Measurements from ENCODE around the gene KRT80. TPM values are rescaled to one million over a fixed set of nuclear protein-coding genes. Genes with fewer than 3 reads are reported as not detected.

KRT80 gene
- total and polyA plus RNA-seq, 2 of the 13 experiments (the other 11 are each of a cell fraction or from before 2014, with no cell fraction given), result 0.27 to 0.53 TPM

DNA sequence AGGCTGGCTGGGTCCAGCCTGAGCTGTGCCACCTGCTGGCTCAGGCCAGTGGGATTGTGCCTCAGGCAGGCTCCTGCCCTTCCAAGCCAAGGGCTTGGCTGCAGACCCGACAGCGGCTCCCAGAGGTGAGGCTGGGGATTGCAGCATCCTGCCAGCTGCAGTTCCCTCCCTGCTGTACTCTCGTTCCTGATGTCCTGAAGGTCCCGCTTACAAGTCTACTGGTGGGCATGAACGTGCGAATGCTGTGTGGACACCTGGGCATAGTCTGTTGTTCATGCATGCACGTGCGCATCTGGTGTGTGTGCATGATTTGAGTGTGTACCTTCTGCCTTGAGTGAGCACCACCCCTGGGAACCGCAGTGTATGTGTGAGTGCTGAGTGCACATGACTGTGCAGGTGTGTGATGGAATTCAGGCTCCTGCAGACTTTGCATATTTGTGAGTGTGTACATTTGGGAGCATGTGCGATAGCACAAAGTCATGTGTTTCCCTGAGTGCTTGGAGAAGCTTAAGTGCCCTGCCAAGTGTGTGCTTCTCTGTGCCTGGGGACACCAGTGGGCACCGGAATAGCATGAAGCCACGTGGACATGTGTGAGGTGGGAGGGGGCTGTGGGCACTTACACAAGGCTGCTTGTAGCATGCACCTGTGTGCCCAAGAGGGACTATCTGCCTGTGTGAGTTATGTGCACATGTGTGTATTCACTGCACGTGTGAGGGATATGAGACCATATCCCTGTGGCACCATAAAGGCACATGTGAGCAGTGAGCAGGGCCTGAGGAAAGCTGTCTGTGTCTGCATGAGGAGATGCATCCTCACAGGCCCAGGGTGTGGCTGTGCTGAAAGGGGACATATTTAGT is 22.0 kb upstream of the KRT80 start (continued):
- TF ChIP-seq, protein P1, sequence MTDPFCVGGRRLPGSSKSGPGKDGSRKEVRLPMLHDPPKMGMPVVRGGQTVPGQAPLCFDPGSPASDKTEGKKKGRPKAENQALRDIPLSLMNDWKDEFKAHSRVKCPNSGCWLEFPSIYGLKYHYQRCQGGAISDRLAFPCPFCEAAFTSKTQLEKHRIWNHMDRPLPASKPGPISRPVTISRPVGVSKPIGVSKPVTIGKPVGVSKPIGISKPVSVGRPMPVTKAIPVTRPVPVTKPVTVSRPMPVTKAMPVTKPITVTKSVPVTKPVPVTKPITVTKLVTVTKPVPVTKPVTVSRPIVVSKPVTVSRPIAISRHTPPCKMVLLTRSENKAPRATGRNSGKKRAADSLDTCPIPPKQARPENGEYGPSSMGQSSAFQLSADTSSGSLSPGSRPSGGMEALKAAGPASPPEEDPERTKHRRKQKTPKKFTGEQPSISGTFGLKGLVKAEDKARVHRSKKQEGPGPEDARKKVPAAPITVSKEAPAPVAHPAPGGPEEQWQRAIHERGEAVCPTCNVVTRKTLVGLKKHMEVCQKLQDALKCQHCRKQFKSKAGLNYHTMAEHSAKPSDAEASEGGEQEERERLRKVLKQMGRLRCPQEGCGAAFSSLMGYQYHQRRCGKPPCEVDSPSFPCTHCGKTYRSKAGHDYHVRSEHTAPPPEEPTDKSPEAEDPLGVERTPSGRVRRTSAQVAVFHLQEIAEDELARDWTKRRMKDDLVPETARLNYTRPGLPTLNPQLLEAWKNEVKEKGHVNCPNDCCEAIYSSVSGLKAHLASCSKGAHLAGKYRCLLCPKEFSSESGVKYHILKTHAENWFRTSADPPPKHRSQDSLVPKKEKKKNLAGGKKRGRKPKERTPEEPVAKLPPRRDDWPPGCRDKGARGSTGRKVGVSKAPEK (CRISPR knock-in tag; IDR thresholded peaks at IDR 0.05; ENCODE audit: borderline replicate concordance), result no peak
- TF ChIP-seq ZBTB21 (CRISPR knock-in tag; IDR thresholded peaks at IDR 0.05), result no peak
- TF ChIP-seq MATR3 (CRISPR knock-in tag; IDR thresholded peaks at IDR 0.05), result no peak
- 0 out of 2 replicates have a peak, but pooled peaks have one; percentile 17 for TF ChIP-seq TGIF2 (CRISPR knock-in tag; IDR thresholded peaks at IDR 0.05)
- no peak for TF ChIP-seq SMARCC2 (IDR thresholded peaks at IDR 0.05)
- TF ChIP-seq, protein P2, sequence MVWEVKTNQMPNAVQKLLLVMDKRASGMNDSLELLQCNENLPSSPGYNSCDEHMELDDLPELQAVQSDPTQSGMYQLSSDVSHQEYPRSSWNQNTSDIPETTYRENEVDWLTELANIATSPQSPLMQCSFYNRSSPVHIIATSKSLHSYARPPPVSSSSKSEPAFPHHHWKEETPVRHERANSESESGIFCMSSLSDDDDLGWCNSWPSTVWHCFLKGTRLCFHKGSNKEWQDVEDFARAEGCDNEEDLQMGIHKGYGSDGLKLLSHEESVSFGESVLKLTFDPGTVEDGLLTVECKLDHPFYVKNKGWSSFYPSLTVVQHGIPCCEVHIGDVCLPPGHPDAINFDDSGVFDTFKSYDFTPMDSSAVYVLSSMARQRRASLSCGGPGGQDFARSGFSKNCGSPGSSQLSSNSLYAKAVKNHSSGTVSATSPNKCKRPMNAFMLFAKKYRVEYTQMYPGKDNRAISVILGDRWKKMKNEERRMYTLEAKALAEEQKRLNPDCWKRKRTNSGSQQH (CRISPR knock-in tag; IDR thresholded peaks at IDR 0.05; ENCODE audit: low read depth), result no peak
- TF ChIP-seq, protein P3, sequence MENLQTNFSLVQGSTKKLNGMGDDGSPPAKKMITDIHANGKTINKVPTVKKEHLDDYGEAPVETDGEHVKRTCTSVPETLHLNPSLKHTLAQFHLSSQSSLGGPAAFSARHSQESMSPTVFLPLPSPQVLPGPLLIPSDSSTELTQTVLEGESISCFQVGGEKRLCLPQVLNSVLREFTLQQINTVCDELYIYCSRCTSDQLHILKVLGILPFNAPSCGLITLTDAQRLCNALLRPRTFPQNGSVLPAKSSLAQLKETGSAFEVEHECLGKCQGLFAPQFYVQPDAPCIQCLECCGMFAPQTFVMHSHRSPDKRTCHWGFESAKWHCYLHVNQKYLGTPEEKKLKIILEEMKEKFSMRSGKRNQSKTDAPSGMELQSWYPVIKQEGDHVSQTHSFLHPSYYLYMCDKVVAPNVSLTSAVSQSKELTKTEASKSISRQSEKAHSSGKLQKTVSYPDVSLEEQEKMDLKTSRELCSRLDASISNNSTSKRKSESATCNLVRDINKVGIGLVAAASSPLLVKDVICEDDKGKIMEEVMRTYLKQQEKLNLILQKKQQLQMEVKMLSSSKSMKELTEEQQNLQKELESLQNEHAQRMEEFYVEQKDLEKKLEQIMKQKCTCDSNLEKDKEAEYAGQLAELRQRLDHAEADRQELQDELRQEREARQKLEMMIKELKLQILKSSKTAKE (CRISPR knock-in tag; IDR thresholded peaks at IDR 0.05; ENCODE audit: borderline replicate concordance), result no peak
- TF ChIP-seq, protein P4, sequence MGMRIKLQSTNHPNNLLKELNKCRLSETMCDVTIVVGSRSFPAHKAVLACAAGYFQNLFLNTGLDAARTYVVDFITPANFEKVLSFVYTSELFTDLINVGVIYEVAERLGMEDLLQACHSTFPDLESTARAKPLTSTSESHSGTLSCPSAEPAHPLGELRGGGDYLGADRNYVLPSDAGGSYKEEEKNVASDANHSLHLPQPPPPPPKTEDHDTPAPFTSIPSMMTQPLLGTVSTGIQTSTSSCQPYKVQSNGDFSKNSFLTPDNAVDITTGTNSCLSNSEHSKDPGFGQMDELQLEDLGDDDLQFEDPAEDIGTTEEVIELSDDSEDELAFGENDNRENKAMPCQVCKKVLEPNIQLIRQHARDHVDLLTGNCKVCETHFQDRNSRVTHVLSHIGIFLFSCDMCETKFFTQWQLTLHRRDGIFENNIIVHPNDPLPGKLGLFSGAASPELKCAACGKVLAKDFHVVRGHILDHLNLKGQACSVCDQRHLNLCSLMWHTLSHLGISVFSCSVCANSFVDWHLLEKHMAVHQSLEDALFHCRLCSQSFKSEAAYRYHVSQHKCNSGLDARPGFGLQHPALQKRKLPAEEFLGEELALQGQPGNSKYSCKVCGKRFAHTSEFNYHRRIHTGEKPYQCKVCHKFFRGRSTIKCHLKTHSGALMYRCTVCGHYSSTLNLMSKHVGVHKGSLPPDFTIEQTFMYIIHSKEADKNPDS (CRISPR knock-in tag; IDR thresholded peaks at IDR 0.05), result no peak
- TF ChIP-seq TAF15 (IDR thresholded peaks at IDR 0.05; ENCODE audit: low read depth, low read length, poor library complexity, severe bottlenecking), result no peak
- TF ChIP-seq, protein P5, sequence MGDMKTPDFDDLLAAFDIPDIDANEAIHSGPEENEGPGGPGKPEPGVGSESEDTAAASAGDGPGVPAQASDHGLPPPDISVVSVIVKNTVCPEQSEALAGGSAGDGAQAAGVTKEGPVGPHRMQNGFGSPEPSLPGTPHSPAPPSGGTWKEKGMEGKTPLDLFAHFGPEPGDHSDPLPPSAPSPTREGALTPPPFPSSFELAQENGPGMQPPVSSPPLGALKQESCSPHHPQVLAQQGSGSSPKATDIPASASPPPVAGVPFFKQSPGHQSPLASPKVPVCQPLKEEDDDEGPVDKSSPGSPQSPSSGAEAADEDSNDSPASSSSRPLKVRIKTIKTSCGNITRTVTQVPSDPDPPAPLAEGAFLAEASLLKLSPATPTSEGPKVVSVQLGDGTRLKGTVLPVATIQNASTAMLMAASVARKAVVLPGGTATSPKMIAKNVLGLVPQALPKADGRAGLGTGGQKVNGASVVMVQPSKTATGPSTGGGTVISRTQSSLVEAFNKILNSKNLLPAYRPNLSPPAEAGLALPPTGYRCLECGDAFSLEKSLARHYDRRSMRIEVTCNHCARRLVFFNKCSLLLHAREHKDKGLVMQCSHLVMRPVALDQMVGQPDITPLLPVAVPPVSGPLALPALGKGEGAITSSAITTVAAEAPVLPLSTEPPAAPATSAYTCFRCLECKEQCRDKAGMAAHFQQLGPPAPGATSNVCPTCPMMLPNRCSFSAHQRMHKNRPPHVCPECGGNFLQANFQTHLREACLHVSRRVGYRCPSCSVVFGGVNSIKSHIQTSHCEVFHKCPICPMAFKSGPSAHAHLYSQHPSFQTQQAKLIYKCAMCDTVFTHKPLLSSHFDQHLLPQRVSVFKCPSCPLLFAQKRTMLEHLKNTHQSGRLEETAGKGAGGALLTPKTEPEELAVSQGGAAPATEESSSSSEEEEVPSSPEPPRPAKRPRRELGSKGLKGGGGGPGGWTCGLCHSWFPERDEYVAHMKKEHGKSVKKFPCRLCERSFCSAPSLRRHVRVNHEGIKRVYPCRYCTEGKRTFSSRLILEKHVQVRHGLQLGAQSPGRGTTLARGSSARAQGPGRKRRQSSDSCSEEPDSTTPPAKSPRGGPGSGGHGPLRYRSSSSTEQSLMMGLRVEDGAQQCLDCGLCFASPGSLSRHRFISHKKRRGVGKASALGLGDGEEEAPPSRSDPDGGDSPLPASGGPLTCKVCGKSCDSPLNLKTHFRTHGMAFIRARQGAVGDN (CRISPR knock-in tag; IDR thresholded peaks at IDR 0.05), result peak; percentile 35
- TF ChIP-seq NONO (IDR thresholded peaks at IDR 0.05), result no peak
- TF ChIP-seq NONO (CRISPR knock-in tag; conservative IDR thresholded peaks at IDR 0.05), result 0 out of 2 replicates have a peak, but pooled peaks have one; percentile 24
- TF ChIP-seq RAD51 (IDR thresholded peaks at IDR 0.05; ENCODE audit: borderline replicate concordance), result no peak
- TF ChIP-seq SUZ12 (IDR thresholded peaks at IDR 0.05; ENCODE audit: low read depth, low read length), result no peak
- TF ChIP-seq ZFP41 (CRISPR knock-in tag; IDR thresholded peaks at IDR 0.05; ENCODE audit: borderline replicate concordance), result no peak
